Neural cell (in vitro differentiated cells): ENCODE data around the gene MACC1.

Experiments used
- EP300 ChIP-seq: fragments of 450-650 bp; conservative IDR thresholded peaks from 2 replicates; pipeline ENCODE4 v1.6.1; 2014; ENCODE audit warnings: antibody characterized with exemption, mild to moderate bottlenecking, moderate library complexity; ENCODE audit not compliant: poor library complexity, severe bottlenecking
- EZH2 ChIP-seq: fragments of 200-600, 300-800 bp; shearing (Covaris generic), sonication (generic); IDR thresholded peaks from 2 replicates; pipeline ENCODE4 v1.6.1; 2014; ENCODE audit warnings: antibody characterized with exemption, low read length, borderline replicate concordance, mild to moderate bottlenecking; ENCODE audit not compliant: insufficient read depth, poor library complexity, severe bottlenecking
- POLR2AphosphoS5 ChIP-seq: IDR thresholded peaks from 2 replicates; pipeline ENCODE4 v1.6.1; 2012
- TF ChIP-seq, protein P1 (sequence below): fragments of 450-650 bp; IDR thresholded peaks from 2 replicates; pipeline ENCODE4 v1.5.1; 2014; ENCODE audit warnings: antibody characterized with exemption, mild to moderate bottlenecking, moderate library complexity; ENCODE audit not compliant: poor library complexity, severe bottlenecking
- TF ChIP-seq, protein P2 (sequence below): IDR thresholded peaks from 2 replicates; pipeline ENCODE4 v1.6.1; 2012; ENCODE audit warnings: borderline replicate concordance

DNA sequence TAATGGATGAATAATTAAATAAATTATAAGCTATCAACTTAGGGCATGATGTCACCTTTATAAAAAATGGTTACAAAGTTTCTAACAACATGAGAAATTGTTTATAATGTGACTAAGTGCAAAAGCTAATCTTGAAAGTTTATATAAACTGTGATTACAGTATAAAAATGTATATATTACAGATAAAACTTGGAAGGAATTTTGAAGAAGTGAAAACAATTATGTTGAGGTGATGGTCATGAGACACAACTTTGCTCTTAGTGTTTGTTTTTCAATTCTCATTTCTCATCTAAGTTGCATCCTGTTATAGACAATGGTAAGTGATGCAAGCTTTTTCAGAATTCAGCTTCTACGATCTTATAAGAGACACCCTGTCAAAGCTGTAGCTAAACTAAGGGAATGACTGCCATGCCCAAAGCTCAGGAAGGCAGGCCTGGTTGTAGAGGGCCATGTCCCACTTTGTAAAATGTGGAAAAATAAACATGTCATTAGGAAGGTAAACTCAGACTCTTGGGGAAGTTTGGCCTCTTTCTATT, 23.9 kb downstream of the MACC1 start:
- TF ChIP-seq, protein P1, sequence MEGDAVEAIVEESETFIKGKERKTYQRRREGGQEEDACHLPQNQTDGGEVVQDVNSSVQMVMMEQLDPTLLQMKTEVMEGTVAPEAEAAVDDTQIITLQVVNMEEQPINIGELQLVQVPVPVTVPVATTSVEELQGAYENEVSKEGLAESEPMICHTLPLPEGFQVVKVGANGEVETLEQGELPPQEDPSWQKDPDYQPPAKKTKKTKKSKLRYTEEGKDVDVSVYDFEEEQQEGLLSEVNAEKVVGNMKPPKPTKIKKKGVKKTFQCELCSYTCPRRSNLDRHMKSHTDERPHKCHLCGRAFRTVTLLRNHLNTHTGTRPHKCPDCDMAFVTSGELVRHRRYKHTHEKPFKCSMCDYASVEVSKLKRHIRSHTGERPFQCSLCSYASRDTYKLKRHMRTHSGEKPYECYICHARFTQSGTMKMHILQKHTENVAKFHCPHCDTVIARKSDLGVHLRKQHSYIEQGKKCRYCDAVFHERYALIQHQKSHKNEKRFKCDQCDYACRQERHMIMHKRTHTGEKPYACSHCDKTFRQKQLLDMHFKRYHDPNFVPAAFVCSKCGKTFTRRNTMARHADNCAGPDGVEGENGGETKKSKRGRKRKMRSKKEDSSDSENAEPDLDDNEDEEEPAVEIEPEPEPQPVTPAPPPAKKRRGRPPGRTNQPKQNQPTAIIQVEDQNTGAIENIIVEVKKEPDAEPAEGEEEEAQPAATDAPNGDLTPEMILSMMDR, result no peak
- TF ChIP-seq EZH2 (no peak), EP300 (no peak), POLR2AphosphoS5 (no peak)
- TF ChIP-seq, protein P2, sequence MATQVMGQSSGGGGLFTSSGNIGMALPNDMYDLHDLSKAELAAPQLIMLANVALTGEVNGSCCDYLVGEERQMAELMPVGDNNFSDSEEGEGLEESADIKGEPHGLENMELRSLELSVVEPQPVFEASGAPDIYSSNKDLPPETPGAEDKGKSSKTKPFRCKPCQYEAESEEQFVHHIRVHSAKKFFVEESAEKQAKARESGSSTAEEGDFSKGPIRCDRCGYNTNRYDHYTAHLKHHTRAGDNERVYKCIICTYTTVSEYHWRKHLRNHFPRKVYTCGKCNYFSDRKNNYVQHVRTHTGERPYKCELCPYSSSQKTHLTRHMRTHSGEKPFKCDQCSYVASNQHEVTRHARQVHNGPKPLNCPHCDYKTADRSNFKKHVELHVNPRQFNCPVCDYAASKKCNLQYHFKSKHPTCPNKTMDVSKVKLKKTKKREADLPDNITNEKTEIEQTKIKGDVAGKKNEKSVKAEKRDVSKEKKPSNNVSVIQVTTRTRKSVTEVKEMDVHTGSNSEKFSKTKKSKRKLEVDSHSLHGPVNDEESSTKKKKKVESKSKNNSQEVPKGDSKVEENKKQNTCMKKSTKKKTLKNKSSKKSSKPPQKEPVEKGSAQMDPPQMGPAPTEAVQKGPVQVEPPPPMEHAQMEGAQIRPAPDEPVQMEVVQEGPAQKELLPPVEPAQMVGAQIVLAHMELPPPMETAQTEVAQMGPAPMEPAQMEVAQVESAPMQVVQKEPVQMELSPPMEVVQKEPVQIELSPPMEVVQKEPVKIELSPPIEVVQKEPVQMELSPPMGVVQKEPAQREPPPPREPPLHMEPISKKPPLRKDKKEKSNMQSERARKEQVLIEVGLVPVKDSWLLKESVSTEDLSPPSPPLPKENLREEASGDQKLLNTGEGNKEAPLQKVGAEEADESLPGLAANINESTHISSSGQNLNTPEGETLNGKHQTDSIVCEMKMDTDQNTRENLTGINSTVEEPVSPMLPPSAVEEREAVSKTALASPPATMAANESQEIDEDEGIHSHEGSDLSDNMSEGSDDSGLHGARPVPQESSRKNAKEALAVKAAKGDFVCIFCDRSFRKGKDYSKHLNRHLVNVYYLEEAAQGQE, result no peak
